ENCODE measurements around the gene SUGCT. TPM values are rescaled to one million over a fixed set of nuclear protein-coding genes. Genes with fewer than 3 reads are reported as not detected.

The SUGCT gene
- total and polyA plus RNA-seq, 9 of the 15 experiments (the other 6 are each of a cell fraction or from before 2014, with no cell fraction given): 0.58 to 2.5 (median 1.4) TPM

DNA sequence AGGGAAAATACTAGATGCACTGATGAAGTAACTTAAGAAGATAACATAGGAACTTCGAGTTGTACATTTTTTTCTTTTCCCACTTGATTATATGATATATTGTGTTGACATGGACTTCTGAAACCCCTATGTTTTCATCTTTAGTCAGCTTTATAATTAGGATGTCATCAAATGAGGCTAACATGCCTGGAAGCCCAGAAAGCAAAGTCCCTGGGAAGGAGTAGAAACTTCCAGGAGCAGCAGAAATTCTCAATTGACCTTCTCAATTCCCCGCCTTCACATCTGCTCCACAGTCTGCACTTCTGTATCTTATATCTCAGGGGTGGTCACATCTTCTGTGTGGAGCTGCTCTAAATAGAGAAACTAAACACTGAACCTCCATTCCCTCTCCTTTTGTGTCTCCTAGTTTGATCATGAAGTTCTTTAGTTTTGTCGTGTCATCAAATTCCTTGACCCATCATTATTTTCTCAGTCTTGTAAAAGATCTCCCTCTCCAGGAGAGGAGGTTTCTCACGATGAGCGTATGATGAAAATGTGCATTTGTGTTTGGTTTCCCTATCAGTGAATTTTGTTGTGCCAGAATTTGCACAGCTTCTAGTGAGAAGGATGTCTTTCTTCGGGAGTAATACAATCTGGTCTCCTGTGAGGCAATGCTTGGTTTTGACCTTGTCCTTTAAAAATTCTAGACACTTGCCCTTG, 303.3 kb downstream of the SUGCT start:
- Histone ChIP-seq H3K4me3 (no peak overlapping the region), H3K9me1 (ENCODE audit: control insufficient read depth, insufficient read depth, low read length) (no peaks in the 10 kb centered on the region), H3K27me3 (ENCODE audit: control insufficient read depth in 2 of 2, insufficient read depth in 2 of 2, low read length in 2 of 2) (no peaks in the 10 kb centered on the region), H3K9me3 (replicated peaks; ENCODE audit: control insufficient read depth, insufficient read depth, low read depth, low read length) (no peaks in the 10 kb centered on the region), H3K4me1 (replicated peaks in 1 of 2; ENCODE audit: control insufficient read depth in 2 of 2, insufficient read depth in 2 of 2, low read length in 2 of 2) (no peaks in the 10 kb centered on the region), H3K36me3 (ENCODE audit: control insufficient read depth, insufficient read depth, low read length) (no peaks in the 10 kb centered on the region), H2AFZ (ENCODE audit: low read depth, low read length) (no peak overlapping the region), H3K27ac (ENCODE audit: extremely low read depth, low read depth, low read length) (no peak overlapping the region), H4K20me1 (replicated peaks; ENCODE audit: control insufficient read depth, insufficient read depth, low read length) (no peaks in the 10 kb centered on the region), H3K9ac (ENCODE audit: insufficient read depth in 1 of 2, low read depth in 2 of 2, low read length in 2 of 2) (no peak overlapping the region), H3K79me2 (ENCODE audit: control insufficient read depth, insufficient read depth, low read length) (no peaks in the 10 kb centered on the region), H3K4me2 (ENCODE audit: insufficient read depth, low read length) (no peak overlapping the region)
- intact Hi-C loops (cut with micrococcal nuclease) (no loop called here), in situ Hi-C loops (cut with MboI) (no loop called here)
- POLR2A ChIA-PET: no interaction called here
- peak; percentile 77 for TF ChIP-seq ZNF316 (IDR thresholded peaks at IDR 0.05)
- no peak for TF ChIP-seq RBBP5 (IDR thresholded peaks at IDR 0.05; ENCODE audit: borderline replicate concordance, insufficient read depth, low read length, poor library complexity, severe bottlenecking)
- peak; percentile 69 for TF ChIP-seq MAFF (IDR thresholded peaks at IDR 0.05; ENCODE audit: low read length)
- peak; percentile 65 for TF ChIP-seq MAFK (IDR thresholded peaks at IDR 0.05; ENCODE audit: low read length)
- peak; percentile 71 for TF ChIP-seq MAFG (tag; conservative IDR thresholded peaks at IDR 0.05)
- no peak for TF ChIP-seq RFX7 (CRISPR knock-in tag; IDR thresholded peaks at IDR 0.05)
- peak; percentile 66 for TF ChIP-seq C11orf30 (IDR thresholded peaks at IDR 0.05; ENCODE audit: low read depth)
- FAIRE-seq (no peak), ATAC-seq (no peak), DNase-seq (ENCODE audit: extremely low read depth in 1 of 4, low spot score in 3 of 4) (no peak)
- BruUV-seq (replicated peaks): no TSS peak
- whole genome bisulfite sequencing (ENCODE audit: insufficient coverage, low coverage, missing lambda C conversion rate): 7% methylated on average over 6 of the region's 6 CpGs
- CTCF ChIA-PET (ENCODE audit: low intra/inter-chr PET ratio): no interaction called here

DNA sequence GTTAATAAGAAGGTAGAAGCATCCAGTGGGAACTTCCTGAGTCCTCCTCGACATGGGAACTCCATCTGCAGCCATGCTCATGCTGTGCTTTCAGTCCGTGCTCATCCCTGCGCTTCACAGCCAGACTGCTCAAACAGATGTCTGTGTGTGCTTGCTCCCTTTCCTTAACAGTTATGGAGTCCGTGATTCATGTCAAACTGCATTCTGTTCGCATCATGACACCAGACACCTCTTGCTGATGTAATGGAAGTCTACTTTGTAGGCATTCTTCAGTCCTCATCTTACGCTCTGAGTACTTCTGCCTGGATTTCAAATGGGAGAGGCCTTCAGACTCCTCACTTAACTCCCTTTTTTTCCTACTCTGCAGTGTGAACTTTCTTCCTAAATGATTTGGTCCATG, 304.9 kb downstream of the SUGCT start:
- no peaks in the 10 kb centered on the region for H3K36me3 ChIP-seq (ENCODE audit: control insufficient read depth, insufficient read depth, low read length)
- no peaks in the 10 kb centered on the region for H3K9me1 ChIP-seq (ENCODE audit: control insufficient read depth, insufficient read depth, low read length)
- no peak overlapping the region for H3K4me2 ChIP-seq (ENCODE audit: insufficient read depth, low read length)
- no peak overlapping the region for H3K9ac ChIP-seq (ENCODE audit: insufficient read depth in 1 of 2, low read depth in 2 of 2, low read length in 2 of 2)
- FAIRE-seq (no peak), ATAC-seq (no peak), DNase-seq (ENCODE audit: extremely low read depth in 1 of 4, low spot score in 3 of 4) (no peak)
- POLR2A ChIA-PET: no interaction called here
- H3K4me1 ChIP-seq (replicated peaks in 1 of 2; ENCODE audit: control insufficient read depth in 2 of 2, insufficient read depth in 2 of 2, low read length in 2 of 2): no peaks in the 10 kb centered on the region
- no peaks in the 10 kb centered on the region for H3K27me3 ChIP-seq (ENCODE audit: control insufficient read depth in 2 of 2, insufficient read depth in 2 of 2, low read length in 2 of 2)
- H2AFZ ChIP-seq (ENCODE audit: low read depth, low read length): no peak overlapping the region
- intact Hi-C loops (cut with micrococcal nuclease) (no loop called here), in situ Hi-C loops (cut with MboI) (no loop called here)
- CTCF ChIA-PET (ENCODE audit: low intra/inter-chr PET ratio): no interaction called here
- no peak overlapping the region for H3K27ac ChIP-seq (ENCODE audit: extremely low read depth, low read depth, low read length)
- no peaks in the 10 kb centered on the region for H3K79me2 ChIP-seq (ENCODE audit: control insufficient read depth, insufficient read depth, low read length)
- no TSS peak for BruUV-seq (replicated peaks)
- H4K20me1 ChIP-seq (replicated peaks; ENCODE audit: control insufficient read depth, insufficient read depth, low read length): no peaks in the 10 kb centered on the region
- H3K4me3 ChIP-seq: no peak overlapping the region
- 14% methylated on average over 6 of the region's 6 CpGs for WGBS (ENCODE audit: insufficient coverage, low coverage, missing lambda C conversion rate)
- no peaks in the 10 kb centered on the region for H3K9me3 ChIP-seq (replicated peaks; ENCODE audit: control insufficient read depth, insufficient read depth, low read depth, low read length)
- TF ChIP-seq KLF1 (tag; IDR thresholded peaks at IDR 0.05): no peak
- TF ChIP-seq, protein P1, sequence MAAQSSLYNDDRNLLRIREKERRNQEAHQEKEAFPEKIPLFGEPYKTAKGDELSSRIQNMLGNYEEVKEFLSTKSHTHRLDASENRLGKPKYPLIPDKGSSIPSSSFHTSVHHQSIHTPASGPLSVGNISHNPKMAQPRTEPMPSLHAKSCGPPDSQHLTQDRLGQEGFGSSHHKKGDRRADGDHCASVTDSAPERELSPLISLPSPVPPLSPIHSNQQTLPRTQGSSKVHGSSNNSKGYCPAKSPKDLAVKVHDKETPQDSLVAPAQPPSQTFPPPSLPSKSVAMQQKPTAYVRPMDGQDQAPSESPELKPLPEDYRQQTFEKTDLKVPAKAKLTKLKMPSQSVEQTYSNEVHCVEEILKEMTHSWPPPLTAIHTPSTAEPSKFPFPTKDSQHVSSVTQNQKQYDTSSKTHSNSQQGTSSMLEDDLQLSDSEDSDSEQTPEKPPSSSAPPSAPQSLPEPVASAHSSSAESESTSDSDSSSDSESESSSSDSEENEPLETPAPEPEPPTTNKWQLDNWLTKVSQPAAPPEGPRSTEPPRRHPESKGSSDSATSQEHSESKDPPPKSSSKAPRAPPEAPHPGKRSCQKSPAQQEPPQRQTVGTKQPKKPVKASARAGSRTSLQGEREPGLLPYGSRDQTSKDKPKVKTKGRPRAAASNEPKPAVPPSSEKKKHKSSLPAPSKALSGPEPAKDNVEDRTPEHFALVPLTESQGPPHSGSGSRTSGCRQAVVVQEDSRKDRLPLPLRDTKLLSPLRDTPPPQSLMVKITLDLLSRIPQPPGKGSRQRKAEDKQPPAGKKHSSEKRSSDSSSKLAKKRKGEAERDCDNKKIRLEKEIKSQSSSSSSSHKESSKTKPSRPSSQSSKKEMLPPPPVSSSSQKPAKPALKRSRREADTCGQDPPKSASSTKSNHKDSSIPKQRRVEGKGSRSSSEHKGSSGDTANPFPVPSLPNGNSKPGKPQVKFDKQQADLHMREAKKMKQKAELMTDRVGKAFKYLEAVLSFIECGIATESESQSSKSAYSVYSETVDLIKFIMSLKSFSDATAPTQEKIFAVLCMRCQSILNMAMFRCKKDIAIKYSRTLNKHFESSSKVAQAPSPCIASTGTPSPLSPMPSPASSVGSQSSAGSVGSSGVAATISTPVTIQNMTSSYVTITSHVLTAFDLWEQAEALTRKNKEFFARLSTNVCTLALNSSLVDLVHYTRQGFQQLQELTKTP (IDR thresholded peaks at IDR 0.05; ENCODE audit: low read depth in 1 of 2, partially characterized antibody in 2 of 2): no peak
- TF ChIP-seq ZFP1 (CRISPR knock-in tag; IDR thresholded peaks at IDR 0.05): no peak
- TF ChIP-seq ZBED1 (IDR thresholded peaks at IDR 0.05): no peak
- TF ChIP-seq ZNF75A (CRISPR knock-in tag; IDR thresholded peaks at IDR 0.05): no peak
- TF ChIP-seq ZC3H4 (CRISPR knock-in tag; IDR thresholded peaks at IDR 0.05; ENCODE audit: borderline replicate concordance): no peak

All from K562 (cell line).